GM04504 (cell line): ENCODE data around the gene DYRK1A.

ENCODE experiments used
- DNase-seq: peaks from one replicate; pipeline ENCODE4 v3.0.0-alpha.2; 2012; ENCODE audit warnings: low read depth

Gene DYRK1A

DNA sequence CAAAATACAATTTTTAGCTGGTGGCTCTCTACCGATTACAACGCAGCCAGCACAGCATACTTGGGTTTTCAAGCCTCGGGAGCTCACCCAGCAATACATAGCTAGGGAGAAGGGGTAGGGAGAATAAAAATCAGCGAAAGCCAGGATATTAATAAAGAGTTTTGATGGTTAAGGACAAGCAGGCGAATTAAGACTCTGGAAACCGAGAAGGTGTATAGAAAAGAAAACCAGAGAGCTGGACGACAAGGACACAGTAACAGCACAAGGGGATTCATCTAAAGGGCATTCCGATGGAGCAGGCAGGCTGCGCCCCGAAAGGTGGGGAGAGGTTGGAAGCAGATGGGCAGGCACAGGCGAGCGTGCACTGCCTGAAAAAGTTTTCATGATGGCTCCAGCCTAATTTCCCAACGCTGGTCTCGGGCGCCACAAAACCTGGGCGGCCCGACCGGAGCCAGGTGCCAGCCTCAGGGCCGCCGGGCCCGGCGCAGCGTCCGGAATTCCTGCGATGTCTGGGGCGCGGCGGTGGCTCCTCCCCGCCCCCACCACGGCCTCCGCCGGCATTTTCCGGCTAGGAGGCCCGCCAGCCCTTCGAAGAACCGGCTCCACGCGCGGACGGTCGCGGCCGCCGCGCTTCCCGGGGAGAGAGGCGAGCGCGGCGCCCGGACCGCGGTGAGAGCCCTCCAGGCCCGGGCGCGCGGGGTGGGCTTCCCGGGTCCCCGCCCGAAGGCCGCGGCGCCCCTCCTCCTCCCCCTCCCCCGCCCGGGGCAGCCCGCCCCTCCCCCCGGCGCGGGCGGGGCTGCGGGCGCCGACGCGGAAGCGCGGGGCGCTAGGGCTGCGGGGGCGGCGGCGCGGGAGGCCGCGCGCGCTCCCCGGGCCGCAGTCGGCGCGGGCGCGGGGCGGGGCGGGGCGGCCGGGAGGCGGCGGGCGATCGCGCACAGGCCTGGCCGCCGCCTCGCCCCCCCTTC is 774 bp upstream of the DYRK1A start:
- DNase-seq: no peak

DNA sequence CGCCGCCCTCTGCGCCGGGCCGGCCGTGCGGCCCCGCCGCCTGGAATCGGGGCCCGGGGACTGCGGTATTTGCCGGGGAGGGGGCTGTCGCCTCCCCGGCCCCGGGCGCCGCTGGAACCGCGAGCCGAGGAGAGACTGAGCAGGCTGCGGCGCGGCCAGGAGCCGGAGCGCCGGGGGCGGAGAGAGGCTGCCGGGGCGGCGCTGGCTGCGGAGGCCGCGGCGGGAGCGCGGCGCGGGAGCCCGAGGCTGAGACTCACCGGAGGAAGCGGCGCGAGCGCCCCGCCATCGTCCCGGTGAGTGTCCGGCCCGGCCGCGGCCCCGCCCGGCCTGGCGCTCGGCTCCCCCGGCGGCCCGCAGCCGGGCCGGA is 746 bp downstream of the DYRK1A start:
- DNase-seq: no peak

DNA sequence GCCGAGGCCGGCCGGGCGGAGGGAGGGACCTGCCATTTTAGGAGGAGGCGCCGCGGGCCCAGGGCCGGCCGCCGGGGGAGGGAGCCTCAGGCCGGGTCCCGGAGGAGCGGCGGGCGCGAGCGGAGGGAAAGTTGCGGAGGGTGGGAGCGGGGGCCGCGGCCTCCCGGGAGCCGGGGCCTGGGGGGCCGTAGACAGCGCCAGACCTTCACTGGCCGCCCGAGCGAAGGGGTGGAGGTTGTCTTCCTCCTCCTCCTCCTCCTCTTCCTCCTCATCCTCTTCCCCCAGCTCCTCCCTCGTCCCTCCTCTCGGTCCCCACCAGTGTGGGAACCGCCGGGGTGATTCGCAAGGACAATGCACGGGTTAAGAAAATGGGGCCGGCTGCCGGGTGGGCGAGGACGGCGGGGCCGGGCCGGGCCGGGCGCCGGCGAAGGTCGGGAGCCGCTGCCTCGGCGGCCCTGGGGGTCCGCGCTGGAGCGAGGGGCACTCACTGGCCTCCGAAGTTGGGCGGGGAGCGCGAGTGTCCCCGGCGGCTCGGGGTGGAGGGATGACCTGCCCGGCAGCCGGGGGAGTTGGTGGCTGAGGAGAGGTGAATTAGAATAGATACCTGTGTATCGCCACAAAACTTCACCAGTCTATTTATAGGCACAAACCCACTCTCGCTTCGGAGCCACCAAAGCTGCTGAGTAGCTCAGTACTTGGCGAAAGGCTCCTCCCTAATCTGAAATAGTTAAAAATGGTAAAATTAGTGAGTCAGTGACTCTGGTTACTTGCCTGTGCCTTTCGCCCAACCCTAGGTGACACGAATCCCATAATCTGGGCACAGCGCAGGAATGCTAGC is 1.3 kb downstream of the DYRK1A start:
- DNase-seq: no peak

DNA sequence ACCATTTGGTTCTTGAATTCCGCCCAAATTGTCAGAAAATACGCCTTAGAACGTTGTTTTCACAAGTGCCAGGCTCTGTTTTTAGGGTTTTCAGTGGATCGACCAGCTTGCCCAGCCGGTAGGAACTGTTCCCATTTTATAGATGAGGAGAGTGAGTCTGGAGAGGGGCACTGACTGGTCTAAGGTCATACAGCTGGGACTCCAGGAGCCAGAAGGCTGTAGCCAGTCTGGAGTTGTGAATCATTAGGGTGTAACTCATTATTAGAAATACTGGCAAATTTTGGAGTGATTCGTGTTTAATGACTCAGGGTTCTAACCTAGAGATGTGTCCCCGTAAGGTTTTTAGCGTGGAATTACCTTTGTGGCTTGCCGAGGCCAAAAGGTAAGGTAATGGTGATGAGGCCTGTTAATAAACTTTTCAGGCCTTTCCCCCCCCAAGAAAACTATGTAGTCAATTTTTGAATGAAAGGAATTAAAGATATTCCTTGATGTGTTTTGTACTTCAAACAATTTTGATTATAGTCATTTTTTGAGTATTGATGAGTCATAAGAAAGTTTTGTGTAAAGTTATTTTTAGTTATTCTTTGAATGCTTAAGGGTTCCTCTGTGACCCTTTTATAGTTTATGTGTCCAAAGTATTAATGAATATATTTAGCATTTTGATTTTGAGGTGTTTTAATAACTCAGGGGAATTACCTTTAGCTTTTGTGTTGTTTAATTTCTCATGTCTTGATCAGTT is 2.1 kb downstream of the DYRK1A start:
- DNase-seq: no peak

DNA sequence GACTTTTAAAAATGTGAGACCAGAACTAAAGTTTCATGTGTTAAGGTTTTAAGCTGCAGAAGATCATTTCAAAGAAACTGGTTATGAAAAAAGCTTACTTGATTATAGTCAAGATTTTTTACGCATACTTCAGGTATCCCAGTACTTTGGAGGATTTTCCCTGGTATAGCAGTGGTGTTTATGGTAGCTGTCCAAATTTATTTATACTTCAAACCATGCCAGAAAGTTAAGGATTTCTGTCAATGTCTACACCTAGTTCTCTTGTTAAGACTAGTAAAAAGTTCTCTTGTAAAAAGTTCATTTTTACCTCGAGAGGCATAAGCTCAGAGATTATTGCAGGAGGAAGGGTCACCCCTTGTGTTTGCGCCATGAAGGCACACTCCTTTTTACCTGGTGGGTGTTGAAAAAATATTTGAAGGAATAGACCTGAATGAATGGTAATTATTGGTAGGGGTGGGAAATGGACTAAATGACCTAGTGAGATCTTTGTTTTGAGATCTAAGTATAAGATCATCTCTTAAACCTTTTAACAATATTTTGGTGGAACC is 2.8 kb downstream of the DYRK1A start:
- DNase-seq: no peak

DNA sequence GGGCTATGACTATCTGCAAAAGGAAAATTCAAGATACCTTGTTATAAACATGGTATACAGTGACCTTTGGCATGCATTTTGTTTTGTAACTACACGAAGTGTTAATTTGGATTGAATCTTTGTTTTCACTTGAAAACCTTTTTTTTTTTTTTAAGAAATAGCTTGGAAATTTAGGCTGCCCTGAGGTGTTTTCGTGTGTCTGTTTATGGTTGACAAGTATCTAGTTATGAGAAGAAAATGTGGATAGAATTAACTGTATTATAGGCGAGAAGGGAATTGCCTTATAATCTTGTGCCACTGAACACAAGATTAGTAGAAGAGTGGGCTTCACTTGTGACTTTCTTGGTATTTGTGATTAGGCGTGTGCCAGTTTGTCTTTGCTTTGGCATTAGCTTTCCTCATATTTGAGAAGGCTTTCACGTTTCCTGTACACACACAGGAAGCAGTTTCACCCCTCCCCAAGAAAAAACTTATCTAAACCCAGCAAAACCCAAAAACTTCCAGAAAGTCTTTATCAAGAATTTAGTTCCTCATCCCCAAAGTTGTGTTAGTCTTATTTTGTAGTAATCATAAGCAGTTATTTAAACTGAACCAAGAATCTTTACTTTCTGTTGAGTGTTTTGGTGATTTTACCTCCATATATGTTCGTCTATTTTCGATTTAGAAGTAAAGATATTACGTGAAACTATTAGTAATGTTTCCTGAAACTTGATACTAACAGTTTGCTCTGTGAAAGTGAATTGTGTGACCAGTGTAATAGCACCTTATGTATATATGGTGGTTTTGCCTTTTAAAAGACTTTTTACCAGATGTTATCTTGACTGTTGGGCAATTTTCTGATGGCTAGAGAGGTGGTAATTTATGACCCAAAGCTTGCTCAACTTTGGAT is 3.8 kb downstream of the DYRK1A start:
- DNase-seq: no peak

DNA sequence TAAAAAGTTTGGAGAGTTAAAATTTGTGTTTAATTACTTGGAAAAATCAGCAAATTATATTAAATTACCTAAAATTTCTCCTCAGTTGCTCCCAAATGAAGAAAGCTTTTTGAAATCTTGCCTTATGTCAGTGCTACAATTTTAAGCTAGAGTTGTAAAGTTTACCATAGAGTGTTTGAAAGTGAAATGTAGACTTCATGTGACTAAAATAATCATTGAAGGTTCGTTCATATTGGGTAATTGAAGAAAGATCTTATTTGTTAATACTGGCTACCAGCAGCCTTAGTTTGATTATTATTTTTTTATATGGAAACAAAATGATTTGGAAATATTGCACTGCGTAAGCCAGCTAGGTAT is 4.4 kb downstream of the DYRK1A start:
- DNase-seq: no peak

DNA sequence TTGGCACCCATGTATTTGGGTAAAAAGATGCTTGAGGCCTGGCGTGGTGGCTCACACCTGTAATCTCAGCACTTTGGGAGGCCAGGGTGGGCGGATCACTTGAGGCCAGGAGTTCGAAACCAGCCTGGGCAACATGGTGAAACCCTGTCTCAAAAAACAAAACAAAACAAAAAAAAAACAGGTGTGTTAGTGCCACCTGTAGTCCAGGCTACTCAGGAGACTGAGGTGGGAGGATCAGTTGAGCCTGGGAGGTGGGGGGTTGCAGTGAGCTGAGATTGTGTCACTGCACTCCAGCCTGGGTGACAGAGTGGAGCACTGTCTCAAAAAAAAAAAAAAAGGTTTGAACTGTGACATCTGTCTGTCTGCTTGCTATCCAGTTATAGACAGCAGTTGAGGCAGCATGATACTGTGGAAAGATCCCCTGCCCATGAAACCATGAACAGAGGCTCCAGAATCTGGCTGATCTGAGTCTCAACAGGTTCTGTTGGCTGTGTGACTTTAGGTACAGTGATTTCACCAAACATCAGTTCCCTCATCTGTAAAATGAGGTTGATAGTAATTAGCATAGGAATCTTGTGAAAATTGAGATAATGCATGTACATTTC is 5.7 kb downstream of the DYRK1A start:
- no peak for DNase-seq

DNA sequence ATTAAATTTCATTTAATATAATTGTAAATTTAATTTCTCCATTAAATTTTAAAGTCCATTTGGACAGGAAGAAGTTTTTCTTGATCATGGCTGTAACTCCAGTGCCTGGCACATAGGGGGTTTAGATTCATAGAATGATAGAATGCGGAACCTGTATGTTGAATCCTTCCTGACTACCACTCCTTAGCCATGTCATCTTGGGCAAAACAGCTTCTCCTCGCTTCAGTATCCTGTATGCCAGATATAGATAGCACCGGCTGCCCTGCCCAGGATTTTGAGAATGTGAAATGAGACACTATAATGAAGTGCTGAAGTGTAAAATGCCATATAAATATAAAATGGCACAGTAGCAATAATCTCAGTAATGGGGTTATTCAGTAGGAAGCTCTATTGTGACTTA is 6.4 kb downstream of the DYRK1A start:
- no peak for DNase-seq

DNA sequence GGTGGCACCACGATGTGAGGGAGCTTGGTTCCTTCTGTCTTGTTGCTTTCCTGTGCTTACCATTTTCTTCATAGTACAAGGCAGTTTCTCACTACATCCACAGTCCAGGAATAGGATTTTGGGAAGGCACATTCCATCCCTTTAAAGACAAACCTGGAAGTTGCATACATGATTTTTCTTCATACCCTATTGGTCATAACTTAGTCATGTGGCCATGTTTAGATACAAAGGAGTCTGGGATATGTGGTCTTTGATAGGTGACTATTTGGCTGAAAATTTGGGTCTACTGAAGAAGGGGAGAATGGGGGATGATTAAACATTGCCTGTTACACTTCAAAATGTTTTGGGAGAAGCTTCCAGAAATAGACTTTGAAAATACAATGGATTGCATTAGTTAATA is 7.0 kb downstream of the DYRK1A start:
- no peak for DNase-seq

DNA sequence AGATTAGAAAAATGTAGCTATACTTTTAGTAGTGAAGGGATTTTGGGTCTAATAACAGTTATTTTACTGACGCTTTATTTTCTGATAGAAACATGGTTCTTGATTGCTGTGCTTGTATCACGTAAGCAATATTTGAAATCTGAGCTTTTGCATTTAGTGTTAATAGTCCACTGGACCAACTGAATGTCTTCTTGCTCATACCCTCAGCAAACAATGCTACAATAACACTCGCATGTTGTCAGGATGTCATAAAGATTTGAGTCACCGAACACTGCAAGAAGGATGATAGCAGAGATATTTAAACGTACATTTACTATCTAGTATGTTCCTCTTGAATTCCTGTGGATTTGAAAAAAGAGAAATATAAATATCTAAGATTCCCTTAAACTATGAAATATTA is 7.5 kb downstream of the DYRK1A start:
- DNase-seq: no peak

DNA sequence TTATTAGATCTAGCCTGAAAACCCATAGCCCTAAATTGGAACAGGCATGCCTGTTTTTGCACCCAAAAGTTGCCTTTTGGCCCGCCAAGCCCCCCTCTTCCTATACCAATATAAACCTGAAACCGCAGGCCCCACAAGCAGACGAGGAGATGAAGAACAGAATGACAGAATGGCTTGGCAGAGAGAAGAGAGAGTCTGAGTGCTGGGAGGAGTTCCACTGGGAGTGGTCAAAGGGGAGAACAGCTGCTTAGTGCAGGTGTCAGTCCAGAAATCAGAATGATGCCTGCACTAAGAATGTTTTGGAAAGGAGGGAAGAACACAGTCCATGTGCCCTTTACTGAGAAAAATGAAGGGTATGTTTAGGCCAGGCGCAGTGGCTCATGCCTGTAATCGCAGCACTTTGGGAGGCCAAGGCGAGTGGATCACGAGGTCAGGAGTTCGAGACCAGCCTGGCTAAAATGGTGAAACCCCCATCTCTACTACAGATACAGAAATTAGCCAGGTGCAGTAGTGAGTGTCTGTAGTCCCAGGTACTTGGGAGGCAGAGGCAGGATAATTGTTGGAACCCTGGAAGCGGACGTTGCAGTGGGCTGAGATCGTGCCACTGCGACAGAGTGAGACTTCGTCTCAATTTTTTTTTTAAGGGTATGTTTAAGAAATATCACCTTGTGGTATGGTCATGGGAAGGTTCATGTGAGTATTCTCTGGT is 9.4 kb downstream of the DYRK1A start:
- no peak for DNase-seq

DNA sequence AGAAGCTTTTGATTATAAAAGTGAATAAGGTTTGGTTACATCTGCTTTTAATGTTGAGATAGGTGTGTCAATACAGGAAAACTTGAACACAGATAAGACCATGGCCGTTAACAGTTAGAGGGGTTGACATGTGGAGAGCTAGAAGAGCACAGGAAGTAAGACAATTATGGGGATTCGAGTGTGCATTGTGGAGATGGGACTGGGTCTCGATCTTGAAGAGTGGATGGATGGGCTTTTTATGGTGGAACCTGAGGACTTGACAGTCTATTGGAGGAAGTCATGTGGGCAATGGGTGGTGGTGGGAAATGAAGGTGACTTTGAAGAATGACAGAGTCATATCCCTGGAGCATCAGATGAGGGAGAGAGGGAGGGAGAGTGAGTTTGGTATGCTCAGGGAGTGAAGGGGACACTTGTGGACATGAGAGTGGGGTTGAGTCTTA is 12.1 kb downstream of the DYRK1A start:
- DNase-seq: no peak

DNA sequence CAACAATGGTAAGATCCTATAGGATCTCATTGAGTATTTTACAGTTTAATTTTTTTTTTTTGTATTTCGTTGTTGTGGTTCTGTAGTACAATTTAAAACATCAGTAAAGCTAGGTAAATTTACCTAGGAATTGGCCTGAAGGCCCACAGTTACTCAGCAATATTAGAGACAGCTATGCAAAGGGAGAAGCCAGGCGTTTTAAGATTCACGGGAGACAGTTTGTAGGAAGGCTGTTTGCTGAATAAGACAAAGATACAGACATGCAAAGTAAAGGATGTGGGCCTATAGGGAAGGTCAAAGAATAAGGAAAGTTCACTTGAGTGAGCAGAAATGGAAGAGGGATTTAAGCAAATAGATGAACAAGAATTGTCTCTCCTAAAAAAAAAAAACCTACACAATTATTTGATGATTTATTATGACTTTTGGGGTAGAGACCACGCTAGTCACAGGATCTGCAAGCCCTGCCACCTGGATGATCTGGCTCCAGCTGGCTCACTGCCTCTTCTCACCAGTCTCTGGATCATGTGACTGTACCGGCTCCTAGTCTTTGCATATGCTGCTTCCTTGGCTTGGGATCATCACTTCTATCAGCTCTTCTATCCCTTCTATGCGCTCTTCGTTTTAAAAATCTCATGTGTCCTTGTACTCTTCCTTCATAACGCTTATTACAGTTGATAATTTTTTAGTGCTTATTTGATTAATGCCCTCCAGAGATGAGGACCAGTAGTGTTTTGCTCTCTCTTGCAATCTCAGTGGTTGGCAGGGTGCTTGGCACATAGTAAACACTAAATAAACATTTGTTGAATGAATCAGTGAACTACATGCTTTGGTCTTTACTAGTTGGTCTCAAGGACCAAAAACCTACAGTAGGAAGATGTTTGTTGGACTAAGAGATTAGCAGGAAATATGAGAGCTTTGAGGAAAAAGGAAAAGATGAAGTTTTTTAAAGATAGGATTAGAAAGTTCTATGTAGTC is 14.1 kb downstream of the DYRK1A start:
- no peak for DNase-seq

DNA sequence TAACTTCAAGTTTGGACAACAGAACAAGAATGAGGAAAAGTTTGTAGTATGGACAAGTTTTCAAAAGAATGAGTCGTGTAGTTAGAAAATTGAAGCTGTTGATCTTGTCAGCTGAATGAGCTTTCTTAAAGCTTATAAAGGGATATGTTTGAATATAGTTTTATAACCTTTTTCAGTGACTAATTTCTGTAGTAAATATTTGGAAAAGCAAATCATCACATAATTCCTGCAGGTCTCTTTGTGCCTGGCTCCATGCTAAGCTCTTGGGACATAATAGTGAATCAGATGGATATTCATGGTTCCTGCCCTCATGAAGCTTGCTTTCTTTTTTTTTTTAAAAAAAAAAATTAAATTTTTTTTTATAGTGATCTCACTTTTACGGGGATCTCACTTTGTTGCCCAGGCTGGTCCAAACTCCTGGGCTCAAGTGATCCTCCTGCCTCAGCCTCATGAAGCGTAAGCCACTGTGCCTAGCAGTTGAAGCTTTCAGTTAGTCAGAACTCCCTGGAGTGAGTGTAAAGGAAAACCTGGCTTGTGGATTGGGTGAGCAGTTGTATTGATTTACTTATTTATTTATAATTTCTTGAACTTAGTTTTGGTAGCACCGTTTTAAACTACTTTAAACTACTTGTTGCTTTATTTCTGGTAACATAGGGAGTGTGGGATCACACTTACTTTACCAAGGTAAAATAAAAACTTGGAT is 15.5 kb downstream of the DYRK1A start:
- DNase-seq: no peak

DNA sequence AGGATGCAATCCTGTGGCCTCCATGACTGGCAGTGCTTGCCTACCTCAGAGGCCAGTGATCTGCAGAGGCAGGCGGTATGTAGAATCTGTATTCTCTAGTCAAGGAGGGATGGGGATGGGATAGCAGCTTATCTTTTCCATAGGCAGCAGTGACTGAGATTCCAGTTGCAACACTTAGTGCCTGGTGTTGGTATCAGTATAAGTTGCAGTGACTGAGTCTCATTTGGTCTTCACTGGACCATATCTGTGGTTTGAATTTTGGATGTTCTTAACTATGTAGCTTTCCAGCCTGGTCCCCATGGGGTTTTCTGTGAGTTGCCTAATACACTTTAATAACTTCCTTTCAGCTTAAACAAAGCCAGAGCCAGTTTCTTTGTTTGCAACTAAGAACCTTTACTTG is 16.5 kb downstream of the DYRK1A start:
- DNase-seq: no peak

DNA sequence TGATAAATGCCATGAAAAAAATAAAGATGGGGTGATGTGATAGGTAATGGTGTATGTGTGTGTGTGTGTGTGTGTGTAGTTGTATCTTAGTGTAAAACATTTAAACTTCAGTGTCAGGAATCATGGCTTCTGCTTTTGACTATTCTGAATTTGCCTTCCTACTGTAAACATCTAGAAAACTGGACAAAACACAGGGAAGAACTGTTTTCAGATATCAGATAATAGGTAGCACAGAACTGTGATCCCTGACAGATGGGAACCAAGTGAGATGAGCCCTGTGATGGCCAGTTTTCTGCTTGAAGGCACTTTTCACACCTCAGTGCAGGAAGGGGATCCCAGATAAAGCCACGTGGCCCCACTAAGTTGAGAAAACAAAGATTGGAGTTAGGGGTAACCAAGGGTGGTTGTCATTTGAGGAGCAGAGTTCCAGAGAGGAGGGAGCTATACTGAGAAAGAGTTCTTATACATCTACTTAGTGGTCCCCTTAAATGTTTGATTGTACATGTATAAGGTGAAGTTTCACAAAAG is 17.3 kb downstream of the DYRK1A start:
- DNase-seq: no peak

DNA sequence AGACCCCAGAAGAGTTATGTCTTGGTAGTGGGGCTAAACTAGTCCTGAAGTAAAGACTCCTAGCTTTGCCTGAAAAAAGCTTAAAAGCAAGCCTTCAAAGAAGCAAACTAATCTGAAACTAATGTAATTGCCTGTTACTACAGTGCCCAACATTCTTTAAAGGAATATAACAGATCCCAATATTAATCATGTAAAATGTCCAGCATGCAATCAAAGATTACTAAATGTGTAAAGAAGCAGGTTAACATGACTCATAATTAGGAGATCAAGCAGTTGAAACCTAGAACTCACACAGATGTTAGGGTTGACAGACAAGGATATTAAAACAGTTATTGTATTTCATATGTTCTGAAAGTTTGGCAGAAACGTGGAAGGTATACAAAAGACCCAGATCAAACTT is 17.8 kb downstream of the DYRK1A start:
- no peak for DNase-seq
